Ishikawa (cell line): ENCODE measurements around the gene ABCA7.

Source experiments
- CEBPB ChIP-seq: IDR thresholded peaks from 2 replicates; pipeline ENCODE4 v1.6.1; 2012
- EP300 ChIP-seq: IDR thresholded peaks from 2 replicates; pipeline ENCODE4 v1.6.1; 2012; ENCODE audit warnings: borderline replicate concordance
- MAX ChIP-seq: IDR thresholded peaks from 2 replicates; pipeline ENCODE4 v1.6.1; 2012
- NFIC ChIP-seq: IDR thresholded peaks from 2 replicates; pipeline ENCODE4 v1.6.1; 2012
- TCF12 ChIP-seq: IDR thresholded peaks from 2 replicates; pipeline ENCODE4 v1.6.1; 2012; ENCODE audit warnings: low read depth
- TEAD4 ChIP-seq: IDR thresholded peaks from 2 replicates; pipeline ENCODE4 v1.6.1; 2012
- YY1 ChIP-seq: IDR thresholded peaks from 2 replicates; pipeline ENCODE4 v1.6.1; 2012; ENCODE audit warnings: low read depth
- ZBTB7A ChIP-seq: IDR thresholded peaks from 2 replicates; pipeline ENCODE4 v1.6.1; 2012; ENCODE audit warnings: low read depth
- TF ChIP-seq, protein P1 (sequence below): IDR thresholded peaks from 2 replicates; pipeline ENCODE4 v1.6.1; 2012
- TF ChIP-seq, protein P2 (sequence below): IDR thresholded peaks from 2 replicates; pipeline ENCODE4 v1.6.1; 2012; ENCODE audit warnings: low read depth, mild to moderate bottlenecking

DNA sequence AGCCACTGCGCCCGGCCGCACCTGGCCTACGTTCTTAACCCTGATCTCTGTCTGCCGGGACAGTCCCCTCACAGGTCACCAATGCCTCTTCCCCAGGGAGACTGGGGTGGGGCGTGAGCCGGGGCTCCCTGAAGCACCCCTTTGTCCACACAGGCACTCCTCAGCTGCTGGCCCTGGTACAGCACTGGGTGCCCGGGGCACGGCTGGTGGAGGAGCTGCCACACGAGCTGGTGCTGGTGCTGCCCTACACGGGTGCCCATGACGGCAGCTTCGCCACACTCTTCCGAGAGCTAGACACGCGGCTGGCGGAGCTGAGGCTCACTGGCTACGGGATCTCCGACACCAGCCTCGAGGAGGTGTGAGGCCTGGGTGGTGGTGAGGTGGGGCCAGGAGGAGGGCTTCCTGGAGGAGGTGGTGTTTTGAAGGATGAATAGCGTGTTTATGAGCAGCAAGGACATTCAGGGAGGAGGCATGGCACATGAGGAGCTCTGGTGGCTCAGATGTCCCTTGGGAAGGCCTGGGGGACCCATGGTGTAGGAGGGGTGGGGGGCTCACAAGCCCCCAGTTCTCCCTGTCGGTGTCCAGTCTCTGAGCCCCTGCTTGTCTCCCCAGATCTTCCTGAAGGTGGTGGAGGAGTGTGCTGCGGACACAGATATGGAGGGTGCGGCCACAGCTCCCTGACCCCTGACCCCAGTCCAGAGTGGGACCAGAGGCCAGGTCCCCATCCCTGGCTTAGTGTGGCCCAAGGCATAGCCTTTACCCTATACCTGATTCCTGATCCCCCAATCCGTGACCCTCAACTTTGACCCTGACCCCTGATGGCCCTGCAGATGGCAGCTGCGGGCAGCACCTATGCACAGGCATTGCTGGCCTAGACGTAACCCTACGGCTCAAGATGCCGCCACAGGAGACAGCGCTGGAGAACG, 13.5 kb downstream of the ABCA7 start:
- TF ChIP-seq TEAD4, result no peak
- TF ChIP-seq ZBTB7A, result no peak
- TF ChIP-seq NFIC, result no peak
- TF ChIP-seq, protein P1, sequence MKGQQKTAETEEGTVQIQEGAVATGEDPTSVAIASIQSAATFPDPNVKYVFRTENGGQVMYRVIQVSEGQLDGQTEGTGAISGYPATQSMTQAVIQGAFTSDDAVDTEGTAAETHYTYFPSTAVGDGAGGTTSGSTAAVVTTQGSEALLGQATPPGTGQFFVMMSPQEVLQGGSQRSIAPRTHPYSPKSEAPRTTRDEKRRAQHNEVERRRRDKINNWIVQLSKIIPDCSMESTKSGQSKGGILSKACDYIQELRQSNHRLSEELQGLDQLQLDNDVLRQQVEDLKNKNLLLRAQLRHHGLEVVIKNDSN, result no peak
- TF ChIP-seq EP300, result no peak
- no peak for TF ChIP-seq TCF12
- TF ChIP-seq YY1, result no peak
- no peak for TF ChIP-seq MAX
- TF ChIP-seq, protein P2, sequence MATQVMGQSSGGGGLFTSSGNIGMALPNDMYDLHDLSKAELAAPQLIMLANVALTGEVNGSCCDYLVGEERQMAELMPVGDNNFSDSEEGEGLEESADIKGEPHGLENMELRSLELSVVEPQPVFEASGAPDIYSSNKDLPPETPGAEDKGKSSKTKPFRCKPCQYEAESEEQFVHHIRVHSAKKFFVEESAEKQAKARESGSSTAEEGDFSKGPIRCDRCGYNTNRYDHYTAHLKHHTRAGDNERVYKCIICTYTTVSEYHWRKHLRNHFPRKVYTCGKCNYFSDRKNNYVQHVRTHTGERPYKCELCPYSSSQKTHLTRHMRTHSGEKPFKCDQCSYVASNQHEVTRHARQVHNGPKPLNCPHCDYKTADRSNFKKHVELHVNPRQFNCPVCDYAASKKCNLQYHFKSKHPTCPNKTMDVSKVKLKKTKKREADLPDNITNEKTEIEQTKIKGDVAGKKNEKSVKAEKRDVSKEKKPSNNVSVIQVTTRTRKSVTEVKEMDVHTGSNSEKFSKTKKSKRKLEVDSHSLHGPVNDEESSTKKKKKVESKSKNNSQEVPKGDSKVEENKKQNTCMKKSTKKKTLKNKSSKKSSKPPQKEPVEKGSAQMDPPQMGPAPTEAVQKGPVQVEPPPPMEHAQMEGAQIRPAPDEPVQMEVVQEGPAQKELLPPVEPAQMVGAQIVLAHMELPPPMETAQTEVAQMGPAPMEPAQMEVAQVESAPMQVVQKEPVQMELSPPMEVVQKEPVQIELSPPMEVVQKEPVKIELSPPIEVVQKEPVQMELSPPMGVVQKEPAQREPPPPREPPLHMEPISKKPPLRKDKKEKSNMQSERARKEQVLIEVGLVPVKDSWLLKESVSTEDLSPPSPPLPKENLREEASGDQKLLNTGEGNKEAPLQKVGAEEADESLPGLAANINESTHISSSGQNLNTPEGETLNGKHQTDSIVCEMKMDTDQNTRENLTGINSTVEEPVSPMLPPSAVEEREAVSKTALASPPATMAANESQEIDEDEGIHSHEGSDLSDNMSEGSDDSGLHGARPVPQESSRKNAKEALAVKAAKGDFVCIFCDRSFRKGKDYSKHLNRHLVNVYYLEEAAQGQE, result no peak
- TF ChIP-seq CEBPB, result no peak
